ENCODE measurements around the gene NUDT16L1. TPM values are rescaled to one million over a fixed set of nuclear protein-coding genes. Genes with fewer than 3 reads are reported as not detected.

The NUDT16L1 gene
- total and polyA plus RNA-seq, 7 experiments from 2014 or later, result 42.8 to 133 (median 61.5) TPM

GRCh38 chr16:4663465-4663776, 29.9 kb upstream of the NUDT16L1 start:
- no peaks in the 10 kb centered on the region for H3K9me3 Mint-ChIP-seq

GRCh38 chr16:4663777-4664465, 29.4 kb upstream of the NUDT16L1 start:
- DNase-seq, result no peak
- Histone ChIP-seq H3K27ac (ENCODE audit: low read depth, low read length) (peak overlapping the region; percentile 76), H3K36me3 (ENCODE audit: control insufficient read depth in 2 of 3, insufficient read depth in 3 of 3, low read length in 3 of 3) (peaks cover 7 to 25% (median 8%) of the 10 kb centered on the region in 3 experiments), H3K4me1 (ENCODE audit: control insufficient read depth in 2 of 2, insufficient read depth in 2 of 2, low read length in 2 of 2) (peaks cover 41 to 77% of the 10 kb centered on the region in 2 donors), H3K4me3 (ENCODE audit: low read length) (no peak overlapping the region), H3K9me3 (ENCODE audit: control insufficient read depth in 2 of 3, low read length in 3 of 3) (no peaks in the 10 kb centered on the region), H3K27me3 (ENCODE audit: control insufficient read depth in 2 of 2, insufficient read depth in 2 of 2, low read length in 2 of 2) (no peaks in the 10 kb centered on the region)
- ChIA-PET CTCF (interaction anchor here (1.2 kb wide), 1 partner anchor 40 kb away, joined by 3 read pairs; the partner anchor contains the start of gene MGRN1), POLR2A (interaction anchor here (0.7 to 2.0 kb wide), 12 partner anchors 12 to 105 kb away, joined by 3 to 7 read pairs (median 4); partner anchors contain the start of genes ANKS3, DNAAF8 and NUDT16L1)
- Mint-ChIP-seq H3K27me3 (no peaks in the 10 kb centered on the region), H3K27ac (peak overlapping the region; percentile 88 to 99 (median 94)), H3K4me1 (peaks cover 36 to 84% (median 65%) of the 10 kb centered on the region in 7 donors), H3K36me3 (peaks cover 0 to 11% (median 0%) of the 10 kb centered on the region in 5 donors), H3K4me3 (peak overlapping the region; percentile 65 to 83 (median 76)), H3K9me3 (no peaks in the 10 kb centered on the region)
- peak; percentile 44 for ATAC-seq
- intact Hi-C loops (cut with micrococcal nuclease), result loop anchor here (2.0 to 5.0 kb wide), 3 partner anchors 17 to 68 kb away; partner anchors contain the start of genes ANKS3 (in 1 of the 2) and DNAAF8 (in 1 of the 2)

More at GRCh38 chr16:4663465-4663776, 29.9 kb upstream of the NUDT16L1 start:
- Mint-ChIP-seq H3K27me3 (no peaks in the 10 kb centered on the region), H3K4me1 (peaks cover 40 to 89% (median 68%) of the 10 kb centered on the region in 7 donors), H3K27ac (peak overlapping the region; percentile 88 to 99 (median 94)), H3K36me3 (peaks cover 0 to 14% (median 0%) of the 10 kb centered on the region in 5 donors), H3K4me3 (peak overlapping the region; percentile 61 to 81 (median 75))
- POLR2A ChIA-PET, result interaction anchor here (0.7 to 2.0 kb wide), 3 partner anchors 30 to 72 kb away, joined by 3 to 7 read pairs (median 4); partner anchors contain the start of gene NUDT16L1
- Histone ChIP-seq H3K4me3 (ENCODE audit: low read length) (no peak overlapping the region), H3K36me3 (ENCODE audit: control insufficient read depth in 2 of 3, insufficient read depth in 3 of 3, low read length in 3 of 3) (peaks cover 2 to 24% (median 3%) of the 10 kb centered on the region in 3 experiments), H3K27ac (ENCODE audit: low read depth, low read length) (peak overlapping the region; percentile 76), H3K4me1 (ENCODE audit: control insufficient read depth in 2 of 2, insufficient read depth in 2 of 2, low read length in 2 of 2) (peaks cover 41 to 77% of the 10 kb centered on the region in 2 donors), H3K9me3 (ENCODE audit: control insufficient read depth in 2 of 3, low read length in 3 of 3) (no peaks in the 10 kb centered on the region), H3K27me3 (ENCODE audit: control insufficient read depth in 2 of 2, insufficient read depth in 2 of 2, low read length in 2 of 2) (no peaks in the 10 kb centered on the region)
- DNase-seq (no peak), ATAC-seq (no peak)
- intact Hi-C loops (cut with micrococcal nuclease), result loop anchor here in 1 of 2 donors (5.0 kb wide), 1 partner anchor 69 kb away; the partner anchor contains the start of genes ANKS3 and DNAAF8
- CTCF ChIA-PET, result no interaction called here

GRCh38 chr16:4664538-4665418, 28.6 kb upstream of the NUDT16L1 start:
- H3K9me3 Mint-ChIP-seq, result no peaks in the 10 kb centered on the region
- H3K4me1 Mint-ChIP-seq, result peaks cover 32 to 76% (median 57%) of the 10 kb centered on the region in 7 donors
- ChIA-PET CTCF (interaction anchor here (0.7 to 1.2 kb wide), 2 partner anchors 41 to 69 kb away, joined by 3 to 4 read pairs; partner anchors contain the start of genes ANKS3 and MGRN1), POLR2A (interaction anchor here (0.7 to 2.0 kb wide), 10 partner anchors 11 to 104 kb away, joined by 3 to 7 read pairs (median 4); partner anchors contain the start of genes ANKS3, DNAAF8 and NUDT16L1)
- ATAC-seq (peak; percentile 67), DNase-seq (peak in 8 of 9 donors; percentile 59 to 70 (median 66))
- Histone ChIP-seq H3K36me3 (ENCODE audit: control insufficient read depth in 2 of 3, insufficient read depth in 3 of 3, low read length in 3 of 3) (peaks cover 13 to 32% (median 16%) of the 10 kb centered on the region in 3 experiments), H3K27ac (ENCODE audit: low read depth, low read length) (peak overlapping the region; percentile 76), H3K9me3 (ENCODE audit: control insufficient read depth in 2 of 3, low read length in 3 of 3) (no peaks in the 10 kb centered on the region), H3K4me3 (ENCODE audit: low read length) (peak overlapping the region; percentile 40), H3K4me1 (ENCODE audit: control insufficient read depth in 2 of 2, insufficient read depth in 2 of 2, low read length in 2 of 2) (peaks cover 41 to 70% of the 10 kb centered on the region in 2 donors), H3K27me3 (ENCODE audit: control insufficient read depth in 2 of 2, insufficient read depth in 2 of 2, low read length in 2 of 2) (no peaks in the 10 kb centered on the region)
- H3K36me3 Mint-ChIP-seq, result peaks cover 0 to 13% (median 4%) of the 10 kb centered on the region in 5 donors
- H3K4me3 Mint-ChIP-seq, result peak overlapping the region; percentile 46 to 83 (median 76)
- H3K27ac Mint-ChIP-seq, result peak overlapping the region; percentile 88 to 99 (median 94)
- intact Hi-C loops (cut with micrococcal nuclease), result loop anchor here (1.0 to 5.0 kb wide), 7 partner anchors 12 to 68 kb away; partner anchors contain the start of genes ANKS3 (in 1 of the 2), DNAAF8 (in 1 of the 2), MGRN1 (in 1 of the 2) and NUDT16L1 (in 1 of the 2)
- no peaks in the 10 kb centered on the region for H3K27me3 Mint-ChIP-seq

GRCh38 chr16:4666537-4667202, 26.7 kb upstream of the NUDT16L1 start:
- Mint-ChIP-seq H3K4me3 (peak overlapping the region in 1 of 10 donors; percentile 76), H3K27me3 (no peaks in the 10 kb centered on the region), H3K36me3 (peaks cover 0 to 13% (median 4%) of the 10 kb centered on the region in 5 donors), H3K27ac (peak overlapping the region in 3 of 9 donors; percentile 25 to 99 (median 94)), H3K9me3 (no peaks in the 10 kb centered on the region), H3K4me1 (peaks cover 20 to 57% (median 38%) of the 10 kb centered on the region in 7 donors)
- peak overlapping the region; percentile 4 for H3K27ac ChIP-seq (ENCODE audit: low read depth, low read length)
- no peaks in the 10 kb centered on the region for H3K27me3 ChIP-seq (ENCODE audit: control insufficient read depth in 2 of 2, insufficient read depth in 2 of 2, low read length in 2 of 2)
- intact Hi-C loops (cut with micrococcal nuclease), result no loop called here
- no peak overlapping the region for H3K4me3 ChIP-seq (ENCODE audit: low read length)
- H3K36me3 ChIP-seq (ENCODE audit: control insufficient read depth in 2 of 3, insufficient read depth in 3 of 3, low read length in 3 of 3), result peaks cover 13 to 32% (median 16%) of the 10 kb centered on the region in 3 experiments
- ChIA-PET POLR2A (interaction anchor here (1.1 to 2.1 kb wide), 4 partner anchors 10 to 159 kb away, joined by 3 to 9 read pairs (median 3); partner anchors contain the start of gene NUDT16L1), CTCF (no interaction called here)
- ATAC-seq (no peak), DNase-seq (peak in 1 of 9 donors; percentile 7)
- H3K4me1 ChIP-seq (ENCODE audit: control insufficient read depth in 2 of 2, insufficient read depth in 2 of 2, low read length in 2 of 2), result peaks cover 27 to 51% of the 10 kb centered on the region in 2 donors
- H3K9me3 ChIP-seq (ENCODE audit: control insufficient read depth in 2 of 3, low read length in 3 of 3), result no peaks in the 10 kb centered on the region

- Mint-ChIP-seq H3K27ac (peak overlapping the region in 5 of 9 donors; percentile 36 to 67 (median 50)), H3K9me3 (no peaks in the 10 kb centered on the region), H3K4me3 (no peak overlapping the region), H3K36me3 (peaks cover 0 to 13% (median 4%) of the 10 kb centered on the region in 5 donors), H3K4me1 (peaks cover 18 to 50% (median 31%) of the 10 kb centered on the region in 7 donors), H3K27me3 (no peaks in the 10 kb centered on the region)
- CTCF ChIA-PET, result no interaction called here
- H3K27me3 ChIP-seq (ENCODE audit: control insufficient read depth in 2 of 2, insufficient read depth in 2 of 2, low read length in 2 of 2), result no peaks in the 10 kb centered on the region
- no peak overlapping the region for H3K27ac ChIP-seq (ENCODE audit: low read depth, low read length)
- peaks cover 27 to 44% of the 10 kb centered on the region in 2 donors for H3K4me1 ChIP-seq (ENCODE audit: control insufficient read depth in 2 of 2, insufficient read depth in 2 of 2, low read length in 2 of 2)
- peaks cover 13 to 32% (median 16%) of the 10 kb centered on the region in 3 experiments for H3K36me3 ChIP-seq (ENCODE audit: control insufficient read depth in 2 of 3, insufficient read depth in 3 of 3, low read length in 3 of 3)
- POLR2A ChIA-PET, result interaction anchor here (0.8 to 2.1 kb wide), 4 partner anchors 9 to 160 kb away, joined by 3 to 9 read pairs (median 3); partner anchors contain the start of genes MGRN1 and NUDT16L1
- ATAC-seq (no peak), DNase-seq (no peak)
- no peak overlapping the region for H3K4me3 ChIP-seq (ENCODE audit: low read length)
- intact Hi-C loops (cut with micrococcal nuclease), result no loop called here
- no peaks in the 10 kb centered on the region for H3K9me3 ChIP-seq (ENCODE audit: control insufficient read depth in 2 of 3, low read length in 3 of 3)
Measured at GRCh38 chr16:4667203-4667963, 26.0 kb upstream of the NUDT16L1 start.
